NK-92 treated with Interleukin-12 subunit alpha and Interleukin-12 subunit beta, amount 100 ng/mL, for 24 hours (cell line): ENCODE data around the gene ZNF273.
"Not testable (repeated sequence)": the region's sequence is repeated elsewhere in the genome, so short reads cannot be mapped to it uniquely, and the experiment has no call there.

ENCODE experiments used
- DNase-seq: peaks from one replicate; lab custom pipeline; 2025; lab: John Stamatoyannopoulos, UW

ZNF273 gene

DNA sequence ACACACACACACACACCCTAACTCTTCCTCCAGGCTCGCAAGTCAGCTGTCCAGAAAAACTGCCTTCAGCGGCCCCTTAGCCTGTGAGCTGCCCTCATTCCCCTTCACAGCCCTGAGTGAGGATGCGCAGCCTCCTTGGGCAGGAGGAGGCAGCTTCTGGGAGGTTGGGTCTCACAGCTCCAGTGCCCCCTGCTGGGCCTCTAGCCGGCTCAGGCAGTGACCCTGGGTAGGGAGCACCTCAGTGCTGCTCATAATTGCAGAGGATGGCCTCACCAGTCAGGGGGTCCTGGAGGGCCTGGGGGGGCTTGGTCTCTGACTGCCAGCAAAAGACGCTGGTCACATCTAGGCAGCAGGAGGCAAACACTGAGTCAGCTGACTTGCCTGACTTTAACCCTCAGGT lies 43.7 kb downstream of the ZNF273 start:
- no peak for DNase-seq

DNA sequence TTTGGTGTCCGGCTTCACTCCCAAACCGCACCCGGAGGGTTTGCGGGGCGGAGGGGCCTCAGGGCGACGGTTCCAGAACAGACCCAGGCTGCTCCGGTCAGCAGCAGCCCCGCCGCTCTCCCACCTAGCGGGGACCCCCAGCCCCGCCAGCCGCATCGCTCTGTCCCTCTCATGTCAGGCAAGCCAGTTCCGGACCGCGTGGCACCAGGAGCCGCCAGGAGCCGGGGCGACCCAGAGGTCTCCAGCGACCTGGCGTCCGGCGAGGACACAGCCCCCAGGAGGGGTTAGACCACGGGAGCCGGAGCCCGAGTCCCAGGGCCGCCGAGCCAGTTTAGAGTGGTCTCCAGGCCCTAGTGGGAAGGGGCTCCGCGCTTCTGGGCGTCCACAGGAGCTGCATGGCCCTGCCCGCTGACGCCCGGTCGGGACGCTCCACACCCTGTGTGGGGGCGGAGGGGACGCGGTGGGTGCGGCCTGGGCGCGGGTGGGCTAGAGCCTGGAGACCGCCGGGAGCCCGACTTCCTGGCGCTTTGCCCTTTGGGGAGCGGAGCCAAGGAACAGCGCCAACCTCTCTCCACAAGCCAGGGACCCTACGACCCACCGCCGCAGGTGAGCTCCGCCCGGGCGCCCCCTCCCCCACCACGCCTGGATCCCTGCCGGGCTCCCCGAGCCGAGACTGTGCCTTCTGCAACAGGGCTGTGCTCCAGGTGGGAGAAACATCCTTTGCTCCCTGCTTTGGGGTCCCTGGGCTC lies 44.4 kb downstream of the ZNF273 start:
- DNase-seq, result no peak

DNA sequence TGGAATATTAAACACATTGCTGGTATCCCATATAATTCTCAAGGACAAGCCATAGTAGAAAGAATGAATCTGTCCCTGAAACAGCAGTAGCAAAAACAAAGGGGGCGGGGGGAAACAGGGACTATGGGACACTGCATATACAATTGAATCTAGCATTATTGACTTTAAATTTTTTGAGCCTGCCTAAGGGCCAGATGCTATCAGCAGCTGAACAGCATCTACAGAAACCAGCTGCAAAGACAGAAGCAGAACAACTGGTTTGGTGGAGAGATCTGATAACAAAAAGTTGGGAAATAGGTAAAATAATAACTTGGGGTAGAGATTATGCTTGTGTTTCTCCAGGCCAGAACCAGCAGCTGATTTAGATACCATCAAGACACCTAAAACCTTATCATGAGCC lies 45.7 kb downstream of the ZNF273 start:
- not testable (repeated sequence) for DNase-seq

DNA sequence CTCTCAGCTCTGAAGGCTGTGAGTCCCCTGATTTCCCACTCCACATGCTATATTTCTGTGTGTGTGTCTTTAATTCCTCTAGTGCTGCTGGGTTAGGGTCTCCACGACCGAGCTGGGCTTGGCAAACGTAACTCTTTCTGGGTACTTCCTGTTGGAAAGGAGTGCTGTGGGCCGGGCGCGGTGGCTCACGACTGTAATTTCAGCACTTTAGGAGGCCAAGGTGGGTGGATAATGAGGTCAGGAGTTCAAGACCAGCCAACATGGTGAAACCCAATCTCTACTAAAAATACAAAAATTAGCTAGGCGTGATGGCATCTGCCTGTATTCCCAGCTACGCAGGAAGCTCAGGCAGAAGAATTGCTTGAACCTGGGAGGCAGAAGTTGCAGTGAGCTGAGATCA lies 47.6 kb downstream of the ZNF273 start:
- not testable (repeated sequence) for DNase-seq

DNA sequence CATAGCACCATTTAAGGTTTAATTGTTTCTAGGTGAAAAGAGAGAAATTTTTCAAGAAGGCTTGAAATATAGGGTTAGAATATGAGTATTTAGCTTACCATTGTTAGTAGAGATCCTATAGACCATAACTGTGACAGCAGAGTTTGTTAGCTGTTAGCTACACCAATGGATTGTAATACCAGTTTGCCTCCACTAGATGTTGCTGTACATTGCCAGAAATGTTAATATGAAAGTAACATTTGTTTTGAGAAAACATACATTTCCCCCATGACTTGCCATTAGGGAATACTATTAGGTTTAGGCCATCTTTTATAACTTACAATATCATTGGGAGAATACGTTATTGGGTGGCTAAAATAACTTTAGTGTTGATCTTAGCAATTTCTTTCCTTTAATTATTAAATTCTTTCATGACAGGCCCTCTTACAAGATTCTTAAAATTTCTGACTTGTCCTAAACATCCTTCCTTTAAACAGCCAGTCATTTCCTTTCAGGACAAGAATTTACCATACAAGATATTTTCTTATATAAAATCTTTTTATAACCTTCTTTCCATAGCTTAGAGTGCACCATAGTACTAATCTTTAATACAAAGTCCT lies 48.3 kb downstream of the ZNF273 start:
- no peak for DNase-seq

DNA sequence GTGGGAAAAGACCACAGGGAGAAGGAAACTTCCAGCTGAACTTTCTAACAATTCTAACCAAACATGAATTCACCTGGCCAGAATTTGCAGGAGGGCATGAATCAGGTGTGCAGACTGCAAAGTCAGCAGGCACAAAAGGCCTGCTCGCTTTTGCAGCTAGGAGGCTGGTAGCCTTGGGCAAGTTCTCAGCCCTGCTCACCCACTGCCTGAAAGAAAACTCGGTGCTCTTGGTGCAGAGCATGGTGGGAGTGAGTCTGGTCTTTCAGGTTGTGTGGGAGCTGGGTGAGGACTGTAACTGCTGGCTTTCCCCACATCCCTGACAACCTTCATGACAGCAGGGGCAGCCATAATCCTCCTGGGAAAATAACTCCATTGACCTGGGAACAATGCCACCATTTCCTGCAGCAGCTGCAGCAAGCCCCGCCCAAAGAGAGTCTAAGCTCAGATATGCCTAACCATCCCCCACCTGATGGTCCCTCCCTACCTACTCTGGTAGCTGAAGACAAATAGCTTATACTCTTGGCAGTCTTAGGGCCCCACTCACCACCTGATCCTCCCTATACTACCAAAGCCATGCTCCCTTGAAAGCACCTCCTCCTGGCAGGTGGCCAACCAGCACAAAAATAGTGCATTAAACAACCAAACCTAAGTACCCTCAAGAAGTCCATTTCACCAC lies 56.1 kb downstream of the ZNF273 start:
- DNase-seq, result no peak

DNA sequence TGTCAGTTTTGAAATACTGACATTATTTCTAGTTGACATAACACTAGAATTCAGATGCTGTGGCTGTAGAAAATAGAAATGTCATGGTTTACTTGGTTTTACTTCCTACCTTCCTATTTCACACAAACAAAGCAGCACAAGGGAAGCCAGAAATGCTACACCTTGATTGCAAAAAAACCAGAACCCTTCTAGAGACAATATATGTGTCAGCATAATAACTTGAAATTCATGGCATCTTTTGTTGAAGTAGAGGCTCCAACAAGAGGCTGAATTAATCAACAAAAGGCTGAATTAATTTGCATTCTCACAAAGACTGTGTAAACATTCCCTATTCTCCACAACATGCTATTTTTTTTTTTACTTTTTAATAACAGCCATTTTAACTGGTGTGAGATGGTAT lies 62.5 kb downstream of the ZNF273 start:
- no peak for DNase-seq

DNA sequence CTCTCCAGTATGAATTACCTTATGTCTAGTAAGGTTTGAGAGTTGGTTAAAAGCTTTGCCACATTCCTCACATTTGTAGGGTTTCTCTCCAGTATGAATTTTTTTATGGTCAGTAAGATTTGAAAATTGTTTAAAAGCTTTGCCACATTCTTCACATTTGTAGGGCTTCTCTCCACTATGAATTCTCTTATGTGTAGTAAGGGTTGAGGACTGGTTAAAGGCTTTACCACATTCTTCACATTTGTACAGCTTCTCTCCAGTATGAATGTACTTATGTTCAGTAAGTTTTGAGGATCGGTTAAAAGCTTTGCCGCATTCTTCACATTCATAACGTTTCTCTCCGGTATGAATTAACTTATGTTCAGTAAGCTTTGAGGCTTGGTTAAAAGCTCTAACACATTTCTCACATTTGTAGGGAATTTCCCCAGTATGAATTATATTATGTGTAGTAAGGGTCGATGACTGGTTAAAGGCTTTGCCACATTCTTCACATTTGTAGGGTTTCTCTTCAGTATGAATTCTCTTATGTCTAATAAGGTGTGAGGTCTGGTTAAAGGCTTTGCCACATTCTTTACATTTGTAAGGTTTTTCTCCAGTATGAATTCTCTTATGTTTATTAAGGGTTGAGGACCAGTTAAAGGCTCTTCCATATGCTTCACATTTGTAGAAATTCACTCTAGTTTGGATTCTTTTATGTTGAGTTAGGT lies 75.6 kb downstream of the ZNF273 start:
- DNase-seq, result no peak
